ENCODE measurements around the gene NAXD. TPM values are rescaled to one million over a fixed set of nuclear protein-coding genes. Genes with fewer than 3 reads are reported as not detected.
A peak's percentile ranks its signal among the peaks of the same experiment; 100 is the strongest.

The NAXD gene
- total RNA-seq, 2 experiments from 2014 or later: 8.3 to 12.5 TPM

GRCh38 chr13:110644892-110645521 is 29.7 kb downstream of the NAXD start:
- no TSS peak for BruUV-seq (replicated peaks)
- H3K4me3 ChIP-seq (ENCODE audit: low read depth, low read length, poor library complexity, severe bottlenecking): no peak overlapping the region
- H3K27ac ChIP-seq (ENCODE audit: low read depth, low read length, poor library complexity, severe bottlenecking): no peak overlapping the region
- no peaks in the 10 kb centered on the region for H4K20me1 ChIP-seq (ENCODE audit: insufficient read depth, low read length)
- ChIA-PET POLR2A (no interaction called here), CTCF (ENCODE audit: unreplicated experiment) (no interaction called here)
- no peaks in the 10 kb centered on the region for H3K79me2 ChIP-seq (ENCODE audit: insufficient read depth, low read depth, low read length)
- H3K9me2 ChIP-seq (ENCODE audit: insufficient read depth, low read length): no peaks in the 10 kb centered on the region
- peak overlapping the region; percentile 38; the same call in 1 of the 2 replicates for H3K4me2 ChIP-seq (ENCODE audit: low read length)
- DNase-seq (ENCODE audit: low spot score): peak; percentile 64
- no peaks in the 10 kb centered on the region for H3K9me3 ChIP-seq (ENCODE audit: low read length)
- TF ChIP-seq CTCF (conservative IDR thresholded peaks at IDR 0.05; ENCODE audit: low read length): peak; percentile 66
- TF ChIP-seq EZH2phosphoT487 (IDR thresholded peaks at IDR 0.05; ENCODE audit: borderline replicate concordance, low read depth, low read length): no peak
- peaks cover 11% of the 10 kb centered on the region for H3K4me1 ChIP-seq (ENCODE audit: insufficient read depth, low read length, poor library complexity, severe bottlenecking)
- peaks cover 12% of the 10 kb centered on the region for H3K36me3 ChIP-seq (ENCODE audit: insufficient read depth, low read length)
- intact Hi-C loops (cut with micrococcal nuclease; ENCODE audit: unreplicated experiment): loop anchor here (1.0 to 2.0 kb wide), 2 partner anchors 70 to 174 kb away; no protein-coding TSS in a partner anchor
- no peak overlapping the region for H2AFZ ChIP-seq (ENCODE audit: low read length)

DNA sequence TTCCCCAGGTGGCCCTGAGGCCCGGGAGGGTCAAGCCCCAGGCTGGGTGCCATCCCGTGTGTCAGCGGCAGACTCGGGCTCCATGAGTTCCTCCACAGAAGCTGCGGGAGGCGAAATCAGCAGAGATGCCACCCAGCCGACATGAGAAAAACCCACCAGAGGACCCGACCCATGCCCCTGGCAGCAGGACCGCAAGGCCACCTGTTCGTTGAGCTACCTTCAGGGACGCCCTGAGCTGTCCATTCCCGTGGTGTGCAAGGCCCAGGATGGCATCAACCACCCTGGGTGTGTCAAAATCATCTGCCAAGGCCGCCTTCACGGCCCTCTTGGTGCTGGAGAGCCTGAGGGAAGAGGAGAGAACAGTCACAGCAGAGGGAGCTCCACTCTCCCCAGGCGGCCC is 30.4 kb downstream of the NAXD start:
- TF ChIP-seq EZH2phosphoT487 (IDR thresholded peaks at IDR 0.05; ENCODE audit: borderline replicate concordance, low read depth, low read length): no peak
- peaks cover 12% of the 10 kb centered on the region for H3K36me3 ChIP-seq (ENCODE audit: insufficient read depth, low read length)
- H3K4me3 ChIP-seq (ENCODE audit: low read depth, low read length, poor library complexity, severe bottlenecking): no peak overlapping the region
- ChIA-PET CTCF (ENCODE audit: unreplicated experiment) (no interaction called here), POLR2A (interaction anchor here (0.7 kb wide), 1 partner anchor 69 kb away, joined by 3 read pairs; no protein-coding TSS in a partner anchor)
- no peak overlapping the region for H3K27ac ChIP-seq (ENCODE audit: low read depth, low read length, poor library complexity, severe bottlenecking)
- H3K9me2 ChIP-seq (ENCODE audit: insufficient read depth, low read length): no peaks in the 10 kb centered on the region
- H3K4me2 ChIP-seq (ENCODE audit: low read length): no peak overlapping the region; the same call in 1 of the 2 replicates
- H3K4me1 ChIP-seq (ENCODE audit: insufficient read depth, low read length, poor library complexity, severe bottlenecking): peaks cover 11% of the 10 kb centered on the region
- H3K79me2 ChIP-seq (ENCODE audit: insufficient read depth, low read depth, low read length): no peaks in the 10 kb centered on the region
- H2AFZ ChIP-seq (ENCODE audit: low read length): no peak overlapping the region
- DNase-seq (ENCODE audit: low spot score): no peak
- intact Hi-C loops (cut with micrococcal nuclease; ENCODE audit: unreplicated experiment): loop anchor here (1.0 to 2.0 kb wide), 2 partner anchors 69 to 174 kb away; no protein-coding TSS in a partner anchor
- H4K20me1 ChIP-seq (ENCODE audit: insufficient read depth, low read length): no peaks in the 10 kb centered on the region
- H3K9me3 ChIP-seq (ENCODE audit: low read length): no peaks in the 10 kb centered on the region
- BruUV-seq (replicated peaks): no TSS peak

DNA sequence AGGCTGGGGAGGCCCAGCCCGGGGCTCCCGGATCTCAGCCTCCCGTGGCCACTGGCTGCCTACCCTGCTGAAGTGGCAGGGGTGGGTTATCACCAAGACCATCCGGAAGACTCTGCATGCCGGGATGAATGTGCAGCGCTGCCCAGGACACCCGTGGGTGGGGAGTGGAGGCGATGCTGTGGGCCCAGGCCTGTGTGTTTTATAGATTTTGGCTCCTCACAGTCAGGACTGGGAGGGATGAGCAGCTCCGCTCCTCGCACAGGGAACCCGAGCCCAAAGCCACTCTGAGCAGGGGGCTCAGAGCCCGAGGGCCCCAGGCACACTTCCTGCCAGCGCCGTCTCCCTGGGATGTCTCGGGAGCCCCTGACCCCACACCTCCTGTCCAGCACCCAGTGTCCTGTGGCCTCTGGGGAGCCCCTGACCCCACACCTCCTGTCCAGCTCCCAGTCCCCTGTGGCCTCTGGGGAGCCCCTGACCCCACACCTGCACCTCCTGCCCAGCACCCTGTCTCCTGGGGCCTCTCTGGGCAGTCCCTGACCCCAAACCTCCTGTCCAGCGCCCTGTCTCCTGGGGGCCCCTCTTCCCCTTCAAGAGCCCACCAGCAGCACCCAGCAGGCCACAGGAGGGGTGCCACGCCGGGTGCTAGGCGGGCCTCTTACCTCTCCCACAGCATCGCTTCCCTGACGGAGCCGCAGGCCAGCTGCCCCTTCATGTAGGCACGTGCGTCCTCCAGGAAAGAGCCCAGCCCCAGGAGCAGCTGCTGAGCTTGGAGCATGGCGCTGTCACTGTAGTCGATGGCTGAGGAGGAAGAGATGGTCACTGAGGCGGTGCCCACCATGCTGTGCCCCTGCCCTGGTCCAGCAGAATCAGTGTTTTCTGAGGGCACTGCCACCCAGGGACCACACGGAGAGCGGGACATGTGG is 31.4 kb downstream of the NAXD start:
- H3K9me3 ChIP-seq (ENCODE audit: low read length): no peaks in the 10 kb centered on the region
- ChIA-PET POLR2A (no interaction called here), CTCF (ENCODE audit: unreplicated experiment) (no interaction called here)
- no peak overlapping the region for H3K4me3 ChIP-seq (ENCODE audit: low read depth, low read length, poor library complexity, severe bottlenecking)
- peaks cover 11% of the 10 kb centered on the region for H3K4me1 ChIP-seq (ENCODE audit: insufficient read depth, low read length, poor library complexity, severe bottlenecking)
- no peak for DNase-seq (ENCODE audit: low spot score)
- no peak for TF ChIP-seq EZH2phosphoT487 (IDR thresholded peaks at IDR 0.05; ENCODE audit: borderline replicate concordance, low read depth, low read length)
- BruUV-seq (replicated peaks): no TSS peak
- H3K4me2 ChIP-seq (ENCODE audit: low read length): no peak overlapping the region
- no peaks in the 10 kb centered on the region for H3K79me2 ChIP-seq (ENCODE audit: insufficient read depth, low read depth, low read length)
- no peaks in the 10 kb centered on the region for H4K20me1 ChIP-seq (ENCODE audit: insufficient read depth, low read length)
- H3K36me3 ChIP-seq (ENCODE audit: insufficient read depth, low read length): peaks cover 12% of the 10 kb centered on the region
- no peak overlapping the region for H3K27ac ChIP-seq (ENCODE audit: low read depth, low read length, poor library complexity, severe bottlenecking)
- H3K9me2 ChIP-seq (ENCODE audit: insufficient read depth, low read length): no peaks in the 10 kb centered on the region
- H2AFZ ChIP-seq (ENCODE audit: low read length): no peak overlapping the region
- intact Hi-C loops (cut with micrococcal nuclease; ENCODE audit: unreplicated experiment): no loop called here
